ENCODE data around the gene SOX12. TPM values are rescaled to one million over a fixed set of nuclear protein-coding genes. Genes with fewer than 3 reads are reported as not detected.
A peak's percentile ranks its signal among the peaks of the same experiment; 100 is the strongest.
"Not testable (repeated sequence)": the region's sequence is repeated elsewhere in the genome, so short reads cannot be mapped to it uniquely, and the experiment has no call there.

The SOX12 gene
- total RNA-seq, 1 donor from 2014 or later = 4.4 TPM

GRCh38 chr20:328975-329695 is 3.8 kb downstream of the SOX12 start:
- DNase-seq = peak; percentile 42

- DNase-seq = no peak
Observed at GRCh38 chr20:329851-330232, 4.5 kb downstream of the SOX12 start.

- DNase-seq = peak; percentile 79
Observed at GRCh38 chr20:330233-331149, 5.1 kb downstream of the SOX12 start.

- DNase-seq = no peak
Observed at GRCh38 chr20:334578-334977, 9.2 kb downstream of the SOX12 start.

GRCh38 chr20:336040-336439 is 10.7 kb downstream of the SOX12 start:
- DNase-seq = not testable (repeated sequence)

- DNase-seq = peak; percentile 74
Observed at GRCh38 chr20:341682-342081, 16.3 kb downstream of the SOX12 start.

GRCh38 chr20:343107-343506 is 17.8 kb downstream of the SOX12 start:
- no peak for DNase-seq

- DNase-seq = no peak
Observed at GRCh38 chr20:346033-346639, 20.8 kb downstream of the SOX12 start.

- DNase-seq = peak; percentile 67
Observed at GRCh38 chr20:346640-347316, 21.4 kb downstream of the SOX12 start, which contains the start of gene NRSN2. TSS of gene NRSN2 (plus strand) at chr20:347111. CDS start at chr20:349644, 2,533 bp downstream.

GRCh38 chr20:347317-347639 is 21.9 kb downstream of the SOX12 start:
- DNase-seq = peak; percentile 7

- peak; percentile 90 for DNase-seq
Observed at GRCh38 chr20:347640-348484, 22.5 kb downstream of the SOX12 start.

- DNase-seq = no peak
Observed at GRCh38 chr20:348972-349841, 23.9 kb downstream of the SOX12 start.

- DNase-seq = no peak
Observed at GRCh38 chr20:353166-353565, 27.8 kb downstream of the SOX12 start.

GRCh38 chr20:354298-354977 is 29.1 kb downstream of the SOX12 start:
- peak; percentile 88 for DNase-seq

GRCh38 chr20:356154-356553 is 30.8 kb downstream of the SOX12 start:
- not testable (repeated sequence) for DNase-seq

- no peak for DNase-seq
Observed at GRCh38 chr20:356745-357144, 31.4 kb downstream of the SOX12 start.

- no peak for DNase-seq
Observed at GRCh38 chr20:358891-359555, 33.7 kb downstream of the SOX12 start.

GRCh38 chr20:361561-361960 is 36.2 kb downstream of the SOX12 start:
- DNase-seq = no peak

Measured in dermis blood vessel endothelial cell (primary cell).